HCT116 (cell line): ENCODE measurements around the gene GPR107. TPM values are rescaled to one million over a fixed set of nuclear protein-coding genes. Genes with fewer than 3 reads are reported as not detected.

ENCODE experiments used
- ATAC-seq: fragments of 200-7000 bp; cut with Tn5 transposase; 2 replicates; pipeline ENCODE4 v1.9.1; 2020; ENCODE audit warnings: mild to moderate bottlenecking, moderate library complexity
- BruUV-seq: library from RNA; stranded (reverse); fragments of 400-500 nt; replicated peaks from 2 replicates; lab custom pipeline; 2021; lab: Mats Ljungman, UMichigan
- CTCF ChIA-PET: fragments of 300-600 bp; sonication (Branson Sonifier 250); formaldehyde crosslinking; loops from one replicate; lab custom pipeline; 2021; ENCODE audit warnings: antibody characterized with exemption; lab: Charles Lee
- POLR2A ChIA-PET: fragments of 300-600, 350-600 bp; sonication (Branson Sonifier 250); formaldehyde crosslinking; loops from one replicate; lab custom pipeline; 2021; ENCODE audit warnings: antibody characterized with exemption; lab: Charles Lee
- RAD21 ChIA-PET, 2 experiments: fragments of 300-600 bp; sonication (Branson Sonifier 250); formaldehyde crosslinking; loops; one replicate each; lab custom pipeline; 2023; ENCODE audit warnings: low total read pairs in 2 of 2; ENCODE audit not compliant: uncharacterized antibody in 2 of 2, unreplicated experiment in 2 of 2, low non-redundant PET in 1 of 2; lab: Charles Lee
- DNase-seq: peaks from one replicate; pipeline ENCODE4 v3.0.0-alpha.2; 2010; ENCODE audit warnings: low read depth, low spot score
- H2AFZ ChIP-seq: fragments of 200-600 bp; shearing (Covaris generic), sonication (generic); 2 replicates; pipeline ENCODE4 v1.6.1; 2017; ENCODE audit warnings: low read depth, mixed run types, mixed read lengths, antibody characterized with exemption, low read length; ENCODE audit not compliant: poor library complexity, severe bottlenecking
- H3K27ac ChIP-seq: 2 replicates; pipeline ENCODE4 v1.5.1; 2012; ENCODE audit warnings: low read depth, low read length
- H3K27me3 ChIP-seq: fragments of 200-600 bp; sonication (generic); 2 replicates; pipeline ENCODE4 v1.6.1; 2016; ENCODE audit warnings: mixed run types, low read length, mixed read lengths; ENCODE audit not compliant: insufficient read depth
- H3K36me3 ChIP-seq, 2 experiments: fragments of 200-500 bp in 1 of 2; fragments of 200-600 bp in 1 of 2; sonication (Bioruptor generic) in 1 of 2; sonication (generic) in 1 of 2; 2 replicates each; pipeline versions ENCODE4 v1.5.1 to v1.6.1; 2014 to 2016; ENCODE audit warnings: low read length in 2 of 2, inconsistent platforms in 1 of 2, mixed read lengths in 1 of 2, mixed run types in 1 of 2; ENCODE audit not compliant: insufficient read depth in 2 of 2, control insufficient read depth in 1 of 2
- H3K4me1 ChIP-seq, 2 experiments: fragments of 200-600 bp in 1 of 2; sonication (generic) in 1 of 2; 2 replicates each; pipeline versions ENCODE4 v1.5.1 to v1.6.1; 2012 to 2017; ENCODE audit warnings: low read length in 2 of 2, inconsistent platforms in 1 of 2, mild to moderate bottlenecking in 1 of 2, mixed read lengths in 1 of 2, mixed run types in 1 of 2, moderate library complexity in 1 of 2; ENCODE audit not compliant: insufficient read depth in 2 of 2, control insufficient read depth in 1 of 2
- H3K4me2 ChIP-seq: fragments of 200-600 bp; sonication (generic); 2 replicates; pipeline ENCODE4 v1.6.1; 2017; ENCODE audit warnings: mixed run types, low read length, mixed read lengths
- H3K4me3 ChIP-seq, 2 experiments: fragments of 200-600 bp in 1 of 2; sonication (generic) in 1 of 2; replicated peaks in 1 of 2; 2 replicates each; pipeline ENCODE4 v1.5.1; 2011 to 2016; ENCODE audit warnings: low read length in 2 of 2, control low read depth in 1 of 2, low read depth in 1 of 2, mild to moderate bottlenecking in 1 of 2, mixed read lengths in 1 of 2, mixed run types in 1 of 2
- H3K79me2 ChIP-seq: fragments of 200-600 bp; sonication (generic); 2 replicates; pipeline ENCODE4 v1.6.1; 2017; ENCODE audit warnings: mild to moderate bottlenecking, mixed run types, low read length, moderate library complexity, mixed read lengths; ENCODE audit not compliant: insufficient read depth
- H3K9ac ChIP-seq: fragments of 200-600 bp; sonication (generic); 2 replicates; pipeline ENCODE4 v1.6.1; 2016; ENCODE audit warnings: low read length, mixed read lengths
- H3K9me2 ChIP-seq: fragments of 200-600 bp; sonication (generic), shearing (Covaris generic); 2 replicates; pipeline ENCODE4 v1.6.1; 2017; ENCODE audit warnings: mixed run types, mild to moderate bottlenecking, moderate library complexity; ENCODE audit not compliant: insufficient read depth
- H3K9me3 ChIP-seq, 2 experiments: fragments of 200-500 bp in 1 of 2; fragments of 200-600 bp in 1 of 2; sonication (Bioruptor generic) in 1 of 2; sonication (generic) in 1 of 2; 2 replicates each; pipeline ENCODE4 v1.6.1; 2014 to 2017; ENCODE audit warnings: low read length in 2 of 2, mixed read lengths in 2 of 2, inconsistent platforms in 1 of 2, low read depth in 1 of 2, mild to moderate bottlenecking in 1 of 2, mixed run types in 1 of 2, moderate library complexity in 1 of 2; ENCODE audit not compliant: control insufficient read depth in 1 of 2, insufficient read depth in 1 of 2
- H4K20me1 ChIP-seq: fragments of 200-600 bp; sonication (generic), shearing (Covaris generic); 2 replicates; pipeline ENCODE4 v1.6.1; 2017; ENCODE audit warnings: mixed run types, mild to moderate bottlenecking, moderate library complexity; ENCODE audit not compliant: insufficient read depth
- ELF1 ChIP-seq: IDR thresholded peaks from 2 replicates; pipeline ENCODE4 v1.6.1; 2012; ENCODE audit warnings: low read depth, borderline replicate concordance
- MAX ChIP-seq: IDR thresholded peaks from 2 replicates; pipeline ENCODE4 v1.6.1; 2012
- POLR2A ChIP-seq: IDR thresholded peaks from 2 replicates; pipeline ENCODE4 v1.7.0; 2011; ENCODE audit warnings: borderline replicate concordance; ENCODE audit not compliant: insufficient read depth, insufficient read length; ENCODE audit errors: extremely low read depth
- POLR2AphosphoS5 ChIP-seq: IDR thresholded peaks from 2 replicates; pipeline ENCODE4 v1.6.1; 2011; ENCODE audit warnings: mild to moderate bottlenecking, low read depth, low read length, moderate library complexity
- REST ChIP-seq: IDR thresholded peaks from 2 replicates; pipeline ENCODE4 v1.6.1; 2012; ENCODE audit warnings: low read depth
- ZNF274 ChIP-seq: fragments of 200-500 bp; sonication (Bioruptor generic); IDR thresholded peaks from 2 replicates; pipeline ENCODE4 v1.6.1; 2014; ENCODE audit warnings: mild to moderate bottlenecking, low read depth, low read length, inconsistent platforms
- intact Hi-C: fragments of 100-400 bp; cut with micrococcal nuclease; formaldehyde crosslinking; loops from 2 replicates; pipeline ENCODE4 v1.10.0; 2022
- total RNA-seq: library from RNA; stranded (reverse); gene quantifications from one replicate; pipeline ENCODE4 v1.2.1, GENCODE V29; 2021; ENCODE audit not compliant: unreplicated experiment

The GPR107 gene
- total RNA-seq, 1 experiment from 2014 or later = 32.5 TPM

- TF ChIP-seq POLR2AphosphoS5 (no peak), MAX (no peak), REST (no peak), ELF1 (no peak), ZNF274 (no peak), POLR2A (no peak)
- Histone ChIP-seq H4K20me1 (peaks cover 3% of the 10 kb centered on the region; the same call in 1 of the 2 replicates), H3K36me3 (no peaks in the 10 kb centered on the region), H3K9ac (no peak overlapping the region), H3K27me3 (no peaks in the 10 kb centered on the region), H3K4me3 (no peak overlapping the region), H3K4me1 (peaks cover 19 to 28% of the 10 kb centered on the region in 2 experiments), H3K9me3 (no peaks in the 10 kb centered on the region), H3K4me2 (no peak overlapping the region), H2AFZ (no peak overlapping the region), H3K9me2 (no peaks in the 10 kb centered on the region), H3K79me2 (peaks cover 10% of the 10 kb centered on the region; the same call in 1 of the 2 replicates), H3K27ac (no peak overlapping the region)
- intact Hi-C loops = no loop called here
- no TSS peak for BruUV-seq
- ChIA-PET RAD21 (no interaction called here), POLR2A (interaction anchor here (0.6 kb wide), 1 partner anchor 853 kb away, joined by 3 read pairs; no protein-coding TSS in a partner anchor), CTCF (no interaction called here)
- DNase-seq = no peak
- ATAC-seq = no peak
These were observed 26.0 kb upstream of the GPR107 start for GRCh38 chr9:130027533-130028365.
